CD4-positive, alpha-beta T cell (primary cell): ENCODE data around the gene DPH7. TPM values are rescaled to one million over a fixed set of nuclear protein-coding genes. Genes with fewer than 3 reads are reported as not detected.
"Not testable (repeated sequence)": the region's sequence is repeated elsewhere in the genome, so short reads cannot be mapped to it uniquely, and the experiment has no call there.

Source experiments
- ATAC-seq: fragments of 200-7000 bp; cut with Tn5 transposase; one replicate; pipeline ENCODE4 v1.10.0; 2022; ENCODE audit warnings: mild to moderate bottlenecking; ENCODE audit not compliant: poor library complexity
- CTCF ChIA-PET: fragments of 350-600 bp; sonication (Branson Sonifier 250); formaldehyde crosslinking; loops from one replicate; lab custom pipeline; 2021; ENCODE audit warnings: antibody characterized with exemption, inconsistent platforms; lab: Charles Lee
- POLR2A ChIA-PET: fragments of 350-600 bp; sonication (Branson Sonifier 250); formaldehyde crosslinking; loops from one replicate; lab custom pipeline; 2021; ENCODE audit warnings: antibody characterized with exemption, inconsistent platforms; lab: Charles Lee
- DNase-seq, 14 experiments: peaks; one replicate each; pipeline ENCODE4 v3.0.0-alpha.2; 2013 to 2020; ENCODE audit warnings: mixed read lengths in 2 of 14
- H3K27ac ChIP-seq, 2 donors: one replicate each; pipeline versions ENCODE4 v1.5.1 to v1.7.0; 2013; ENCODE audit warnings: low read length in 2 of 2, low read depth in 1 of 2, mild to moderate bottlenecking in 1 of 2
- H3K27me3 ChIP-seq, 2 experiments: 1 replicate in 1 of 2; 2 replicates in 1 of 2; pipeline versions ENCODE4 v1.6.1 to v1.7.0; 2013; ENCODE audit warnings: low read length in 2 of 2, control low read depth in 1 of 2, mild to moderate bottlenecking in 1 of 2, moderate library complexity in 1 of 2; ENCODE audit not compliant: insufficient read depth in 2 of 2, control insufficient read depth in 1 of 2
- H3K36me3 ChIP-seq: one replicate; pipeline ENCODE4 v1.6.1; 2013; ENCODE audit warnings: low read length, control low read depth; ENCODE audit not compliant: insufficient read depth
- H3K4me1 ChIP-seq: one replicate; pipeline ENCODE4 v1.6.1; 2013; ENCODE audit warnings: low read length, control low read depth; ENCODE audit not compliant: insufficient read depth
- H3K4me3 ChIP-seq: one replicate; pipeline ENCODE4 v1.5.1; 2013; ENCODE audit warnings: mild to moderate bottlenecking, low read length, moderate library complexity
- H3K9me3 ChIP-seq, 2 experiments: 1 replicate in 1 of 2; 2 replicates in 1 of 2; pipeline versions ENCODE4 v1.6.1 to v1.7.0; 2013; ENCODE audit warnings: low read length in 2 of 2, mild to moderate bottlenecking in 2 of 2, control low read depth in 1 of 2, moderate library complexity in 1 of 2; ENCODE audit not compliant: control insufficient read depth in 1 of 2, insufficient read depth in 1 of 2
- H3K27ac Mint-ChIP-seq: one replicate; pipeline ENCODE4 v1.8.0; 2020; ENCODE audit warnings: mixed read lengths
- H3K27me3 Mint-ChIP-seq: one replicate; pipeline ENCODE4 v1.8.0; 2021; ENCODE audit warnings: mixed read lengths
- H3K36me3 Mint-ChIP-seq: one replicate; pipeline ENCODE4 v1.8.0; 2021; ENCODE audit warnings: low read depth, mixed read lengths
- H3K4me1 Mint-ChIP-seq: one replicate; pipeline ENCODE4 v1.8.0; 2021; ENCODE audit warnings: low read depth, mixed read lengths
- H3K4me3 Mint-ChIP-seq: one replicate; pipeline ENCODE4 v1.8.0; 2020; ENCODE audit warnings: mild to moderate bottlenecking, mixed read lengths
- H3K9me3 Mint-ChIP-seq: one replicate; pipeline ENCODE4 v1.8.0; 2020; ENCODE audit warnings: mixed read lengths
- intact Hi-C, 2 experiments: fragments of 100-400 bp; cut with DNase I in 1 of 2; cut with micrococcal nuclease in 1 of 2; formaldehyde crosslinking; loops; one replicate each; pipeline versions ENCODE4 v1.15.1 to v1.9.0; 2023 to 2025; cut with DNase I, micrococcal nuclease
- total RNA-seq, 174 experiments: library from RNA in 2 of 174; stranded (reverse) in 2 of 174; gene quantifications; one replicate each; pipeline ENCODE4 v1.2.3 and lab custom pipeline; 2021 to 2026
- TF ChIP-seq, protein P1 (sequence below): fragments of 200-600 bp; IDR thresholded peaks from one replicate; pipeline ENCODE4 v1.8.0; 2022; ENCODE audit warnings: antibody characterized with exemption, mild to moderate bottlenecking

The DPH7 gene
- total RNA-seq, 2 experiments from 2014 or later: 36.4 to 36.8 TPM

DNA sequence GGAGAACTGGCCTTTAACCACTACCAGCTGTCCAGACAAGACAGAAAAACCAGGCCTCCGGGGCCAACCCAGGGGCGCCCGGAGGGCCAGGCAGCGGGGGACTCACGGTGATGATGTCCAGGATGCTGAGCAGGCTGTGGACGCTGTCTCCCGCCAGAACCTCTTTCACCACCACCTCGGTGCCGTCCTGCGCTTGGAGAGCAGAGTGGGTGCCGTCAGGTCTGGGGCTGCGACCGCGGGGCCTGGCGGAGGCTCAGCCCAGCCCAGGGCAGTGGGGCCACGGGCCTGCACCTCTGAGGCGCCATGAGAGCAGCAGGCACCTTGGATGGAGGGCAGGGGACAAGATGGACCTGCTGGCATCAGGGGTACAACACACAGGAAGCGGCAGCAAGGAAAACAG, 38.2 kb downstream of the DPH7 start:
- CTCF ChIA-PET: no interaction called here

DNA sequence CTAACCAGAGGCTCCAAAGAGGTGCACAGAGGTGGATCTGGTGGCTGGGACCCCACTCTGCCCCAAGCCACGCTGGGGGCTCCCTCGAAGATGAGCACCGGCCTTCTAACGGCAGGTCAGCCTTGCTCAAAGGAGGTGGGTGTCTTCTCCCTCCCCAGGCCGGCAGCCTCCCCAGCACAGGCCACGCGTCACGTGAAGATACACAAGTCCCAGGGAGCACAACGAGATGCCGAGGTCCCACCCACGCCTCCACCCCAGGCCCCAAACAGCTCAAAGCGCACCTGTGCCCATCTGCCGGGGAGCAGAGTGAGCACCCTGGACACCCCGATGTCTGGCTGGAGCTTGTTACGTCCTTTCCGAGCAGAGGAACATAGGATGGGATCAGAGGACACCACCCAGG, 40.7 kb downstream of the DPH7 start:
- no peaks in the 10 kb centered on the region for H3K27me3 Mint-ChIP-seq
- ATAC-seq (no peak), DNase-seq (peak in 1 of 14 experiments; percentile 16)
- intact Hi-C loops: no loop called here
- H3K4me1 Mint-ChIP-seq: peaks cover 25% of the 10 kb centered on the region
- H3K27me3 ChIP-seq: no peaks in the 10 kb centered on the region
- no peak overlapping the region for H3K4me3 Mint-ChIP-seq
- H3K9me3 Mint-ChIP-seq: peaks cover 3% of the 10 kb centered on the region
- ChIA-PET CTCF (no interaction called here), POLR2A (no interaction called here)
- TF ChIP-seq, protein P1, sequence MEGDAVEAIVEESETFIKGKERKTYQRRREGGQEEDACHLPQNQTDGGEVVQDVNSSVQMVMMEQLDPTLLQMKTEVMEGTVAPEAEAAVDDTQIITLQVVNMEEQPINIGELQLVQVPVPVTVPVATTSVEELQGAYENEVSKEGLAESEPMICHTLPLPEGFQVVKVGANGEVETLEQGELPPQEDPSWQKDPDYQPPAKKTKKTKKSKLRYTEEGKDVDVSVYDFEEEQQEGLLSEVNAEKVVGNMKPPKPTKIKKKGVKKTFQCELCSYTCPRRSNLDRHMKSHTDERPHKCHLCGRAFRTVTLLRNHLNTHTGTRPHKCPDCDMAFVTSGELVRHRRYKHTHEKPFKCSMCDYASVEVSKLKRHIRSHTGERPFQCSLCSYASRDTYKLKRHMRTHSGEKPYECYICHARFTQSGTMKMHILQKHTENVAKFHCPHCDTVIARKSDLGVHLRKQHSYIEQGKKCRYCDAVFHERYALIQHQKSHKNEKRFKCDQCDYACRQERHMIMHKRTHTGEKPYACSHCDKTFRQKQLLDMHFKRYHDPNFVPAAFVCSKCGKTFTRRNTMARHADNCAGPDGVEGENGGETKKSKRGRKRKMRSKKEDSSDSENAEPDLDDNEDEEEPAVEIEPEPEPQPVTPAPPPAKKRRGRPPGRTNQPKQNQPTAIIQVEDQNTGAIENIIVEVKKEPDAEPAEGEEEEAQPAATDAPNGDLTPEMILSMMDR: no peak
- no peak overlapping the region for H3K27ac Mint-ChIP-seq
- H3K36me3 ChIP-seq: no peaks in the 10 kb centered on the region
- no peaks in the 10 kb centered on the region for H3K36me3 Mint-ChIP-seq
- no peak overlapping the region for H3K27ac ChIP-seq
- peaks cover 0 to 12% of the 10 kb centered on the region in 2 experiments for H3K9me3 ChIP-seq
- H3K4me3 ChIP-seq: no peak overlapping the region
- H3K4me1 ChIP-seq: peaks cover 25% of the 10 kb centered on the region

More for the DNA sequence above, 38.2 kb downstream of the DPH7 start:
- intact Hi-C loops: no loop called here
- ATAC-seq: no peak
- peaks cover 3% of the 10 kb centered on the region for H3K9me3 Mint-ChIP-seq
- Histone ChIP-seq H3K9me3 (peaks cover 0 to 12% of the 10 kb centered on the region in 2 experiments), H3K4me3 (no peak overlapping the region), H3K27me3 (no peaks in the 10 kb centered on the region), H3K4me1 (peaks cover 16% of the 10 kb centered on the region), H3K27ac (no peak overlapping the region), H3K36me3 (no peaks in the 10 kb centered on the region)
- no peak overlapping the region for H3K4me3 Mint-ChIP-seq
- H3K27me3 Mint-ChIP-seq: no peaks in the 10 kb centered on the region
- no peak overlapping the region for H3K27ac Mint-ChIP-seq
- POLR2A ChIA-PET: no interaction called here
- TF ChIP-seq, protein P1: no peak
- H3K4me1 Mint-ChIP-seq: peaks cover 17% of the 10 kb centered on the region
- peak in 1 of 14 experiments; percentile 11 for DNase-seq
- H3K36me3 Mint-ChIP-seq: no peaks in the 10 kb centered on the region

DNA sequence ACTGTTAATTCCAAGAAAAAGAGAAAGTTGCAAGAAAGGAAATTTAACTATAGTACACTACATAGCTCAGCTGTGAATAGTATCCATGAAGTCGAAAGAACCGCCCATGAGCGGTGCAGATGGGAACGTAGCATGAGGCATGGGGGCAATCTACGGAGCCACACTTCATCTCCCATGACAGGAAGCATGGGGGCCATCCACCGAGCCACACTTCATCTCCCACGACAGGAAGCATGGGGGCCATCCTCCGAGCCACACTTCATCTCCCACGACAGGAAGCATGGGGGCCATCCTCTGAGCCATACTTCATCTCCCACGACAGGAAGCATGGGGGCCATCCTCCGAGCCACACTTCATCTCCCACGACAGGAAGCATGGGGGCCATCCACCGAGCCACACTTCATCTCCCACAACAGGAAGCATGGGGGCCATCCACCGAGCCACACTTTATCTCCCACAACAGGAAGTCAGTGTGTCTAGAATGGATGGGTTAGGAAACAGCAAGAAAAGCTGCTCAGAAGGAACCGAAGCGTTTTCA, 42.1 kb downstream of the DPH7 start:
- H3K4me3 ChIP-seq, H3K36me3 ChIP-seq, H3K4me3 Mint-ChIP-seq, ATAC-seq, H3K27ac Mint-ChIP-seq, H3K27me3 ChIP-seq, H3K36me3 Mint-ChIP-seq, H3K27me3 Mint-ChIP-seq, H3K9me3 Mint-ChIP-seq, H3K27ac ChIP-seq, CTCF ChIA-PET, intact Hi-C loops: not testable (repeated sequence)
- peak in 3 of 14 experiments; percentile 13 to 54 (median 44) for DNase-seq
- peaks cover 0 to 12% of the 10 kb centered on the region in 2 experiments for H3K9me3 ChIP-seq
- peaks cover 25% of the 10 kb centered on the region for H3K4me1 Mint-ChIP-seq
- peaks cover 25% of the 10 kb centered on the region for H3K4me1 ChIP-seq
- POLR2A ChIA-PET: interaction anchor here (0.9 kb wide), 1 partner anchor 16 kb away, joined by 4 read pairs; the partner anchor contains the start of gene MRPL41

DNA sequence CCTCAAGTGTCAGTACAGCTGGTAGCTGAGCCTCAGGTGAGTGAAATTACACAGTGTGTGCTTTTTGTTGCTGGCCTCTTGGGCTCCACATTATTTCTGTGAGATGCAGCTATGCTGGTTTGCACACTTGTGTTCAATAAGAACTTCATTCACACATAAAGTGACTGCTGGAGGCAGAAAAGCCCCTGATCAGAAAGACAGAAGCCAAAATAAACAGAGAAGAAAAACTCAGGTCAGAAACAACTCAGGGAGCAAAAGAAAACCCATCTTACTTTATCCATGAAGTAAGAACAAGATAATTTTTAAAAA, 43.7 kb downstream of the DPH7 start:
- Mint-ChIP-seq H3K9me3 (peaks cover 3% of the 10 kb centered on the region), H3K4me3 (no peak overlapping the region), H3K27ac (peak overlapping the region; percentile 28), H3K4me1 (peaks cover 25% of the 10 kb centered on the region), H3K36me3 (no peaks in the 10 kb centered on the region), H3K27me3 (no peaks in the 10 kb centered on the region)
- ATAC-seq (no peak), DNase-seq (no peak)
- H3K4me1 ChIP-seq: peaks cover 25% of the 10 kb centered on the region
- ChIA-PET CTCF (interaction anchor here (0.9 to 1.1 kb wide), 3 partner anchors 14 to 43 kb away, joined by 4 to 5 read pairs (median 5); partner anchors contain the start of genes DPH7 and MRPL41), POLR2A (interaction anchor here (0.6 to 1.5 kb wide), 3 partner anchors 13 to 44 kb away, joined by 3 to 6 read pairs (median 4); partner anchors contain the start of genes DPH7 and MRPL41)
- no peaks in the 10 kb centered on the region for H3K27me3 ChIP-seq
- H3K9me3 ChIP-seq: peaks cover 0 to 12% of the 10 kb centered on the region in 2 experiments
- TF ChIP-seq, protein P1: no peak
- H3K27ac ChIP-seq: no peak overlapping the region
- H3K36me3 ChIP-seq: no peaks in the 10 kb centered on the region
- H3K4me3 ChIP-seq: no peak overlapping the region
- intact Hi-C loops: no loop called here
